Raji (cell line): ENCODE measurements around the gene ZNF197.

ENCODE experiments used
- POLR2A ChIP-seq: IDR thresholded peaks from 2 replicates; pipeline ENCODE4 v1.6.1; 2011; ENCODE audit warnings: low read depth, low read length, control low read depth; ENCODE audit not compliant: insufficient read depth

The ZNF197 gene

DNA sequence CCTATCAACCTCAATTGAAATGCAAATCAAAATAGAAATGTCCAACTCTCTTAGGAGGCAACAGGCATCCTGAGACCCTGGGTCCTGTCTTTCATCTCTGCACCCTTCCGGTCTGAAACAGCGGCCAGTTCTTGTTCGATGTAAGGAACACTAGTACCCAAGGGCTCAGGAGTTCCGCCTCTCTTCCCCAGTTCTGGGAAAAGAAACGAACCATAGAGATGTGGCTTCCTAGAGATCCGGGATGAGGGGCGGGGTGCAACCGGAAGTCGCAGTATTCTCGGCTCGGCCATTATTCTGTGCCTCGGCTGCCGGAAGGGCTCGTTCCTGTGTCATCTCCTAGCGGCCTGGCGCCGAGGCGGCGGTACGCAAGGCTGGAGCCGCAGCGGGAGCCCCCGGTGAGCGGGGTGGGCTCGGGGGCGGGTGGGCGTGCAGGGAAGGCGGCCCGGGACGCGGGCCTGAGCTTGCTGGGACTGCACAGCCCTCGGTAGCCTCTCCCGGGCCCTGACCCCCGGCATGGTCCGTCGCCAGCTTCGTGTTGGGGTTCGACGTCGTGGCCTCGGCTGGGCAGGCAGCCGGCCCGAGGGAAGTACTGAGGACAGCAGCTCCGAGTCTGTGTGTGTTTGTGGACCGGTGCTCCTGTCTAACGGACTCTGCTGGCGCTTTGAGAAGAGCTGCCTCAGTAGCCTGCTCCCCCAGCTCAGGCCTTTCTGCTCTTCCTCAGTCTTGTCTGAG lies at the start of gene ZNF197:
ZNF197 (plus strand) TSS at position 288 of the 732 bp plus-strand sequence. CDS start 4,119 bp downstream, outside the sequence.
- peak; percentile 51 for TF ChIP-seq POLR2A

- no peak for TF ChIP-seq POLR2A
Observed at GRCh38 chr3:44576613-44577012, 48.2 kb upstream of the ZNF197 start.

- TF ChIP-seq POLR2A = no peak
Observed at GRCh38 chr3:44584646-44585501, 40.0 kb upstream of the ZNF197 start, which contains the start of gene ZNF660. Gene ZNF660 (plus strand): TSS chr3:44584964. CDS start chr3:44594194, 9,230 bp downstream.

GRCh38 chr3:44596621-44597020 lies 28.2 kb upstream of the ZNF197 start:
- TF ChIP-seq POLR2A = no peak

- no peak for TF ChIP-seq POLR2A
Observed at GRCh38 chr3:44601749-44602148, 23.1 kb upstream of the ZNF197 start.

- TF ChIP-seq POLR2A = no peak
Observed at GRCh38 chr3:44612678-44613077, 12.2 kb upstream of the ZNF197 start.

DNA sequence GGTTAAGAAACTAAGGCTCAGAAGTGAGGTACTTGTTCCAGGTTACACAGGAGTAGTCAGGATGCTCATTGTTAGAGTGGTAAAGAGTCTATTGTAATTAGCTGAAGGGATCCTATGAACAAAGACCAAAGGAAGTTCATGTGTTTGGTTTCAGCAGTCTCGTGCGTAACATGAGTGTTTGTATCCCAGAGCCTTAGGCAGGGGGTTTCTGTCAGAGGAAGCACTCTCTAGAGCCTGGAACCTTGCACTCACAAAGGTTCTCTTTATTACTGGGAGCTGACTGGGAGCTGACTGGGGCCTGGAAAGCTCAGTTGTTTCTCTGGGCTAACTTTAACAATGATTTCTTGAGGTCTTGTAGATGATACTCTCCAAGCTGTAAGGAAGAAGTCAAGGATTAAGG lies 3.9 kb downstream of the ZNF197 start:
- no peak for TF ChIP-seq POLR2A

DNA sequence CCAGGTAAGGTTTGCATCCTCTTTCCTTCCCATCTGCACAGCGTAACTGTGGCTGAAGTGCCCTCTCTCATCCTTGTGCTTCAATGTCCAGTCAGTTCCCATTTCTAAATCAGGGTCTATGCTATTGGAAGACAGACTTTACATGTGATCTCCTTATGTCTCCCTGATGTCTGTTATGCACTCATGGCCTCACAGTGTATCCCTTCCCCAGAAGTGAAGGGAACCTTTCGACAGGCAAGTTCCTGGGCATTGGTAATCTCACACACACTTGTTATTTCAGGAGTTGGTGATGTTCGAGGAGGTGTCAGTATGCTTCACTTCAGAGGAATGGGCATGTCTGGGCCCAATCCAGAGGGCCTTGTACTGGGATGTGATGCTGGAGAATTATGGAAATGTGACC lies 7.4 kb downstream of the ZNF197 start:
- no peak for TF ChIP-seq POLR2A

- TF ChIP-seq POLR2A = no peak
Observed at GRCh38 chr3:44642337-44642736, 17.5 kb downstream of the ZNF197 start.

DNA sequence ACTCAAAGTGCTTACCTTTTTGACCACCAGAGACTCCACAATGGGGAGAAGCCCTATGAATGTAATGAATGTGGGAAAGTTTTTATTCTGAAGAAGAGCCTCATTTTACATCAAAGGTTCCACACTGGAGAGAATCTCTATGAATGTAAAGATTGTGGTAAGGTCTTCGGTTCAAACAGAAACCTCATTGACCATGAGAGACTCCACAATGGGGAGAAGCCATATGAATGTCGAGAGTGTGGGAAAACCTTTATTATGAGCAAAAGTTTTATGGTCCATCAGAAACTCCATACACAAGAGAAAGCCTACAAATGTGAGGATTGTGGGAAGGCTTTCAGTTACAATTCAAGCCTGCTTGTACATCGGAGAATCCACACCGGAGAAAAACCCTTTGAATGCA lies 18.2 kb downstream of the ZNF197 start:
- no peak for TF ChIP-seq POLR2A

GRCh38 chr3:44647771-44648170 lies 22.9 kb downstream of the ZNF197 start:
- no peak for TF ChIP-seq POLR2A

DNA sequence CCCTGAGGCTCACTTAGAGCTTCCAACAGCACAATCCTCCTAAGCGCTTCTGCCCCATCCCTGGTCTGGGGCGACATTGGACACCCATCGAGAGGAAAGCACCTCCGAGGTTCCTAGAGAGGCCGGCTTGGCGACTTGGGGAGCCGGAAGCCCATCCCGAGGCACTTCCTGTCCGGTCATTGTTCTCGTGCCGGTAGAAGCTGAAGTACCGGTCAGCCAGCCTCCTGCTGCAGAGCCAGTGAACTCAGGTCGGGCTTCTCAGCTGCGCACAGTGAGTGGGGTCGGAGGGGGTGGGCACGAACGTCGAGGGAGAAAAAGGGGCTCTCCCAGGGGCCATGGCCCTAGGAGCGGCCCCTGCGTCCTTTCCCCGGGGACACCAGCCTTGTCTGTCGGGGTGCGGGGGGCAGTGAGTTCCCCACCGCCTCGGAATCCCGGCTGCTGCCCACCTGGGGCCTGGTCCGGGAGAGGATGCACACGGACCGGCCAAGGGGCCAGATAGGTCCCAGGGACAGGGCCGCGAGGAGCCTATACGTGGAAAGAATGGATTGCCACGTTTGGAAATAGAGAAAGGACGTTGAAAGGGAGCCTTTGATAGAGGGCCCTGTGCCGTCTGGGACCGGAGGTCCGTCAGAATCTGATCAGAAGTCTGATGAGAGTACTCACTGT lies 23.9 kb downstream of the ZNF197 start, which contains the start of gene ZNF35:
ZNF35 (plus strand) TSS at position 169 of the 666 bp plus-strand sequence. CDS start 2,336 bp downstream, outside the sequence.
- peak; percentile 70 for TF ChIP-seq POLR2A

DNA sequence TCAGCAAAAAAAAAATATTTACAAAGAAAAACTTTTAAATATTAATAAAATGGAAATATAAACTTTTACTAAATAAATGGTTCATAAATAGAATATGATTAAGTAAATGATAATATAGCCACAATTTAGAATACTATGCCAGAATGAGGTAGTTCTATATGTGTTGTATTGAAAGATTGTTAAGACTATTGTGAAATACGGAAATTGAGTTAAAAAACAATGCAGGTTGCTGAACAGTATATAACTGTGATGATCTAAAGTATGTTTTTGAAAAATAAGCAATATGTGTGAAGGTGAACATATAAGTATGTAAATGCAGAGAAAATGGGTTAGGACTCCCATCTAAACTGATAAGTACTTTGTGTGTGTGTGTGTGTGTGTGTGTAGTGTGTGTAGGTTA lies 24.9 kb downstream of the ZNF197 start:
- no peak for TF ChIP-seq POLR2A

GRCh38 chr3:44654039-44654438 lies 29.2 kb downstream of the ZNF197 start:
- TF ChIP-seq POLR2A = no peak

DNA sequence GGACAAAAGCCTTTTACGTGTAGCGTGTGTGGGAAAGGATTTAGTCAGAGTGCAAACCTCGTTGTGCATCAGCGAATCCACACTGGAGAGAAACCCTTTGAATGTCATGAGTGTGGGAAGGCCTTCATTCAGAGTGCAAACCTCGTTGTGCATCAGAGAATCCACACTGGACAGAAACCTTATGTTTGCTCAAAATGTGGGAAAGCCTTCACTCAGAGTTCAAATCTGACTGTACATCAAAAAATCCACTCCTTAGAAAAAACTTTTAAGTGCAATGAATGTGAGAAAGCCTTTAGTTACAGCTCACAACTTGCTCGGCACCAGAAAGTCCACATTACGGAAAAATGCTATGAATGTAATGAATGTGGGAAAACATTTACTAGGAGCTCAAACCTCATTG lies 34.2 kb downstream of the ZNF197 start:
- TF ChIP-seq POLR2A = no peak
